ENCODE data around the gene SLC6A6. TPM values are rescaled to one million over a fixed set of nuclear protein-coding genes. Genes with fewer than 3 reads are reported as not detected.

The SLC6A6 gene
- polyA plus RNA-seq, 4 donors: 16.0 to 26.0 (median 21.2) TPM

GRCh38 chr3:14415501-14415900 lies 13.1 kb downstream of the SLC6A6 start:
- no peak for DNase-seq (ENCODE audit: low read depth in 4 of 4, low spot score in 2 of 4)

- DNase-seq (ENCODE audit: low read depth in 4 of 4, low spot score in 2 of 4): no peak
Measured at GRCh38 chr3:14416453-14416852, 14.0 kb downstream of the SLC6A6 start.

DNA sequence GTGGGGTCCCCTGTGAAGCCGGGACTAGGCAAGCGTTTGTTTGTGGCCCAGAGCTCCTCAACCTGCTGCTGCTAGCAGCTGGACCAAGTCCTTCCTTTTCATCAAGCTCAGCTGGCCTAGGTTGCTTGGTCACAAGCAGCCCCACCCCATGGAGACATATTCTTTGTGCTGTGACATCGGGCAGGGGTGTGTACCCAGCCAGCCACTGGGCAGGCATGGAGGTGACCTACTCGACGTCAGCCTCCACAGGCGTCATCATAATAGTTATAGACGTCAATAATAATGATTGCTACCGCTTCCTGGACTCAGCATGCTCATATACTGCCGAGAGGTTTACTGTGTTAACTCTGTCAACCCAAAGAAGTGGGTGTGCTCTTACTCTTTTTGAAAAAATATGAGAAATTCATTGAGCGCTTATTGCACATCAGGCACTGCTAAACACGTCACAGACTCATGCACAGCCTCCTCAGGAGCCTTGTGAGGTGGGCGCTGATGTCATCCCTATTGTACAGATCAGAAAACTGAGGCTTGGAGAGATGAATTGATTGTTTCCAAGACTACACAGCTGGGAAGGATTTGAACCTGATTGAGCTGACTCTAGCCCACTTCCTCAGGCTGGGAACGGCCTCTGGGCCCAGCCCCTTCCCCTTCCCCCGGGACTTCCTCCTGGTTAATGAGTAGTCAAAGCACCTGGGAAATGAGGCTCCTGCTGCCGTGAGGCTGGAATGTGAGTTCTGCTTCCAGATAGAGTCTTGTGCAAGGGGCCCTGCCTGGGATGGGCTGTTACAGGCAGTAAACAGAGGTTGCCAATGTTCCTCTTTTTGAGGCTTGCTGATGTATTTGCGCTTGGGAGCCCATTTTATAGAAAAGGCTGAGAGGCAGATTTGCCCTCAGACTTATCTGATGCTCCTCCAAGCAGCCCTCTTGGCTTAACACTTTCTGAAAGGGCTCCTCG lies 16.2 kb downstream of the SLC6A6 start:
- DNase-seq (ENCODE audit: low read depth in 4 of 4, low spot score in 2 of 4): no peak

GRCh38 chr3:14422016-14422963 lies 19.9 kb downstream of the SLC6A6 start:
- DNase-seq (ENCODE audit: low read depth in 4 of 4, low spot score in 2 of 4): no peak

- DNase-seq (ENCODE audit: low read depth in 4 of 4, low spot score in 2 of 4): no peak
Measured at GRCh38 chr3:14423197-14423743, 20.9 kb downstream of the SLC6A6 start.

DNA sequence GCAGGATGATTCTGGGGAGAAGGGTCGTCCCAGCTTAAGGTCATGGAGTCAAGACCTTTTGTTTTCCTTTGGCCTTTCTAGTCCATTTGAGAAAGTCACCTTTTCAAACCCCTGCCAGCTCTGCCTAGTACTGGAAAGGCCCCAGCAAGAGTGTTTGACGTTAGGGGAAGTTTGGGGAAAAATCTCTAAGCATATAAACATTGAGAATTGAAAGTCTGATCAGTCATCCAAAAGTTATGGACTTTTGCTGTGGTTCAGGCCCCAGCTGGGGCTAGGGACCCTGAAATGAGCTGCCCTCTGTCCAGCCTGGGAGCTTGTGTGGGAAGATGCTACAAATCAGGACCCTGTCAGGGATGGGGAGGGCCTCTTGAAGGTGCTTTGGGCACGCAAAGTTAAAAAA lies 21.6 kb downstream of the SLC6A6 start:
- DNase-seq (ENCODE audit: low read depth in 4 of 4, low spot score in 2 of 4): no peak

- no peak for DNase-seq (ENCODE audit: low read depth in 4 of 4, low spot score in 2 of 4)
Measured at GRCh38 chr3:14424711-14425580, 22.5 kb downstream of the SLC6A6 start.

DNA sequence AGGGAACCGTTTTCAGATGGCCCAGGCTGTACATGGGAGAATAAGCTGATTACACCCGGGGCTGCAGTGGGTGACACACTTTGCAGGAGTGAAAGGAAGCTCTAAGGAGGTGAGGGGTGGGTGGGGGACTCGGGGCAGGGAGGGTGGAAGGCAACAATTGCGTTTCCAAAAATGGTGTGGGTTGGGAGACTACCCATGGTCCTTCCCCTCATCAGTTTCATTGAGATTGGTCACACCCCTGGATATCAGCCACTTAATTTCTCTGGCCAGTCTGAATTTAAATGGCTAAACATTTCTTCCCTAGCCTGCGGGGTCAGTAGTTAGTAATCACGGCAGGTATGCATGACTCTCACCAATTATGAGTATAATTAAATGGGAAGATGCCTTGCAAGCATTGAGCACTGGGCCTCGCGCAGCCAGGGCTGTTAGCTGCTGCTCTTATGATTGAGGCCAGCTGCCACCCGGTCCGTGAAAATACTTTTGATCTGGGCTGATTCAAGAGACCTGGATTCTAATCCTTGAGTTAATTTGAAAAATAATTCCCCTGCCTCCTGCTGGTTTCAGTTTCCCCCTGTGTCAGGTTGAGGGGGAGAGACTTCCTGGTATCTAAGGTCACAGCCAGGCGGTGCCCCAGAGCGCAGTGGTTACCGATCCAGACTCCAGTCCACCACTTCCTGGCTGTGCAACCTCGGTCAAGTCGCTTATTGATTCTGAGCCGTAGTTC lies 23.3 kb downstream of the SLC6A6 start:
- DNase-seq (ENCODE audit: low read depth in 4 of 4, low spot score in 2 of 4): no peak

GRCh38 chr3:14426305-14426620 lies 23.9 kb downstream of the SLC6A6 start:
- no peak for DNase-seq (ENCODE audit: low read depth in 4 of 4, low spot score in 2 of 4)

GRCh38 chr3:14428087-14429033 lies 26.0 kb downstream of the SLC6A6 start:
- no peak for DNase-seq (ENCODE audit: low read depth in 4 of 4, low spot score in 2 of 4)

DNA sequence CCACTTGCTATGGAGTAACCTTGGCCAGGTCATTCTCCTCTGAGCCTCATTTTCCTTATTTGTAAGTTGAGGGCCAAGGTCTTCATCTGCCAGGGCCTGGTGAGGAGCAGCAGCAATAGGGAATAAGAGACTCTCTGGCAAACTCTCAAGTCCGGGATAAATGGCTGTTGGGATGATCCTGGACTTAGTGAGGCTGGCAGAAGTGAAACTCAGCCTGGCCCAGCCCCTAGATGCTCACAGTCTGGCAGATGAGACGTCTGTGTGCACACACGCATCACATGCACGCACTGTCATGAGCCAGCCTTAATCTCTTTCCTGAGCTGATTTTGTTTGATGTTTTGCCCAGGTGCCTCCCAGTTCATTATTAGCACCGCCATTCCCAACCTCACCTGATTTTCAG lies 26.8 kb downstream of the SLC6A6 start:
- no peak for DNase-seq (ENCODE audit: low read depth in 4 of 4, low spot score in 2 of 4)

- DNase-seq (ENCODE audit: low read depth in 4 of 4, low spot score in 2 of 4): no peak
Measured at GRCh38 chr3:14429640-14430039, 27.2 kb downstream of the SLC6A6 start.

GRCh38 chr3:14430053-14430452 lies 27.6 kb downstream of the SLC6A6 start:
- no peak for DNase-seq (ENCODE audit: low read depth in 4 of 4, low spot score in 2 of 4)

DNA sequence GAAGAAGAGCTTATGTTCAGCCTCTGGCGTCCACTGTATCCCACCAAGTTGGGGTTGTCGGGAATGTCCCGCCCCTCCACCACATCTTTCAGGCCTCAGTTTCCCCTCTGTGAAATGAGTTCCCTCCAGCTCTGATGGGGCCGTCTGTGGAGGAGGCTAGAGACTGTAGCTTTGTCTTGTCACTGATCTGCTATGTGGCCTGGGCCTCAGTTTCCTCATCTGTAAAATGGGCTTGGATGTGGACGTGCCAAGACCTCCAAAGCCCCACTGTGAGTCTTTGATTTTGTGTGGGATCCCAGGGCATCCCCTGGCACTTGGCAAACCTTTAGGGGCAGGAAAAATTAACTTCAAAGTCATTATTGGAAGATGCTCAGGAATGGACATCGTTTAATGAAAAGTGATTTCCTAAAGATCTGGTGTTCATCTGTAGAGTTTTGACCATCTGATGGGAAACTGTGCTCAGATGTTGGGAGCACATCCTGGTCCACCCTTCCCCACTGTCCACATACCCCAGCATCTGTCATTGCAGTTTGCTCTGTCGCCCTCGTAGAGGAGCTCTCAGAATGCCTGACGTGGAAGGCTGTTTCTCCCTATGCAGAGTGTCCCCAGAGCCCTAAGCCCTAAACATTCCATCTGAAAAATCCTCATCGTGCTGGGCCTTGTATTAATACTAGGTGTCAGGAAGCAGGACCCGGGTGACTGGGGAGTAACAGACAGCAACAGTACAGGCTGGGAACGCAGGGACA lies 28.5 kb downstream of the SLC6A6 start:
- DNase-seq (ENCODE audit: low read depth in 4 of 4, low spot score in 2 of 4): no peak

- DNase-seq (ENCODE audit: low read depth in 4 of 4, low spot score in 2 of 4): no peak
Measured at GRCh38 chr3:14431452-14431916, 29.1 kb downstream of the SLC6A6 start.

DNA sequence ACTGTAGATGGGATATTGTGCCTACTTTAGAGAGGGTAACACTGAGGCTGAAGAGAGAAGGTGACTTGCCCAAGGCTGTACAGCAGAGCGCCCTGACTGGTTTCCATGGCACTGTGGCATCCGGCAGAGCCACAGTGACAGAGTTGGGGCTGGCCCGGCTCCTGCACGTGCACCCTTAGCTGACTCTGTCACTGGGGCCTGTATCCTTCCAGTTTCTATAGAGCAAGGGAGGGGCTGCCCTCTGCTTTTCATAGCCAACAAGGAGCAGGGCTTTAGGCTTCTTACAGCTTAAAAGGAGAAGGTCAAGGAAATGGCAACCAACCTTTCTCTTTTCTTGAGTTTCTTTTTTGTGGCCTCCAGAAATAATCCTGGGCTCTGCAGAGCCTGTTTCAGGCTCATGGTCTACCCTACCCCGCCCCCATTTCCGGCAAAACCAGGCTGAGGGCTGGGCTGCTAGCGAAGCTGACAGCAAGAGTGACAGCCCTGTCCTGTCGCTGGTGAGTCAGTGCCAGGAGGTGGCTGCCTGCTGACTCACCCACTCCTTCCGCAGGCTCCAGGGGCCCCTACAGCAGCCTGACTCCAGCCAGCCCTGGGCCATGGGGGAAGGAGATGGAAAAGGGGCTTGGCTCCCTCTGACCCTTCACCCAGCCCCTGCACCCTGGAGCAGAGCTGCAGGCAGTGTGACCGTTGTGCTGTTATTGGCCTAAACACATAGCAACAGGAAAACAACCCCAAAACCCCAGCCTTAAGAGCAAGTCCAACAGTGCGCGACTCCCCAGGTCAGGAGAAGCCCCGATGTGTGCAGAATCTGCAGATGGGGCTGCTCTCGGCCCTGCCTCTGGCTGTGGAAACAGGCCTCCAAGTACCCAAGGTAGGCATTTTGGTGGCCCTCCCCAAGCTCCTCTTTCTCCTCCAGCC lies 29.8 kb downstream of the SLC6A6 start:
- no peak for DNase-seq (ENCODE audit: low read depth in 4 of 4, low spot score in 2 of 4)

DNA sequence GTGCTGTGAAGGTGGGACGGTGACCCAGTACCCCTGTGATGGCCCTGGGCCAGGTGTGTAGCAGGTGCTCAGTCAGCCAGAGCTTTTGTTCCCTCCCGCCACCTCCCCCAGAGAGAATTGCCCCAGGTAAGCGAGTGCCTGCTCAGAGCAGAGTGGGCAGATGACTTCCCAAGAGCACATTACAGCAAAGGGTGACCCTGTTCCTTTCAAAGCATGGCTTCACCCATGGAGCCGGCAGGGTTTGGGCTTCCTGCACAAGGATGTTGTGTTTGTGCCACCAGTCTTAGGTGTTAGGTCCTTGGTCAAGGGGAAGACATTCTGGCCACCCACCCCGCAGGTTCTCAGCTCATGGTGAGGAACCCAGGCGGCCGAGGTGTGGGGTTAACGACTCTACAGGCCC lies 30.7 kb downstream of the SLC6A6 start:
- DNase-seq (ENCODE audit: low read depth in 4 of 4, low spot score in 2 of 4): no peak
